ENCODE data around the gene LTBP2.
A peak's percentile ranks its signal among the peaks of the same experiment; 100 is the strongest.

The LTBP2 gene

DNA sequence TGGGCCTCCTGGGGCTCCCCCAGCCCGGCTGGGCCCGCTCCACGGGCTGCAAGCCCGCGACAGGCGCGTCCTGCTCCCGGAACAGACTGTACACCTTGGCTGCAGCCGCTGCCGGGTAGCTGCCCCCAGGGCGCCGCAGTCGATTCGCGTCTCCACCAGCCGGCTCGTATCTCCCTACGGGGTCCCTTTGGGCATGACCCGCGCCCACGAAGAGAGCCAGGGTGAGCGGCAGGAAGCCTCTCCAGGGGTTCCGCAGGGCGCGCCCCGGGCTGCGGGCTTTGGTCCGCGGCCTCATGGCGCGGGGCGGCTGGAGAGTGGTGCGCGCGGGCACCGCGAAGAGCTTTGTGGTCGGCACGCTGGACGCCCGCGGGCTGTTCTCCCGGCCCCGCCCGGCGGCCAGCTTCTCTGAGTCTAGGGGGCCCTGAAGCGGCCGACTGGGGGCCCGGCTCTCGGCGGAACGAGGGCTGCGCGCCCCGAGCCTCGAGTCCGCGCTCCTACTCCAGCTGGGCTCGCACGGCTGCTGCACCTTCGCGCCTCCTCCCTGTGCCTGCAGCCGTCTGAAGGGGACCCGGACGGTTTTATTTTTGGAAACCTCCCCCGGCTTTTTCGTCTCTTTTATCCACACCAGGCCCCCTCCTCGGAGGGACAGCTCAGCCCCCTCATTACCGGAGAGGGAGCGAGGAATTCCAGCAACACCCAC is at the start of gene LTBP2:
Gene LTBP2 (minus strand): TSS at position 588 of the 700 bp plus-strand sequence. CDS start 293 bp downstream, at position 295.
- no peak for DNase-seq

DNA sequence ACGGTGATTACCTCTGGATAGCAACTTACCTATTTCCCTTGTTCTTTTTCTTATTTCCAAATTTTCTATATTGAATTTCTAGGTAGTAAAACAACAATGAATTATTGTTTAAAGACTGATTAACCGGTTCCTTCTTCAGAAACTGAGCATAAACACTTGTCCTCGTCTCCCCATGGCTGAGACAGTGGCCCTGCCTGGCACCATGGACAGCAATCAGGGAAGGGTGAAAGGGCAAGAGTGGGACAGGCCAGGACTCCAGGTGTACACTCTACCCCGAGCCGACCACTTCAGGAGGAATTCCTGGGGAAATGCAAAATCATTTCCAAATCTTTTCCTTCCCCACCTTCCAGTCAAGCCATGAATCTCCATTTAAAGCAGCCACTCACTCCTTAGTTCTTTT is 48.8 kb upstream of the LTBP2 start:
- DNase-seq, result no peak

DNA sequence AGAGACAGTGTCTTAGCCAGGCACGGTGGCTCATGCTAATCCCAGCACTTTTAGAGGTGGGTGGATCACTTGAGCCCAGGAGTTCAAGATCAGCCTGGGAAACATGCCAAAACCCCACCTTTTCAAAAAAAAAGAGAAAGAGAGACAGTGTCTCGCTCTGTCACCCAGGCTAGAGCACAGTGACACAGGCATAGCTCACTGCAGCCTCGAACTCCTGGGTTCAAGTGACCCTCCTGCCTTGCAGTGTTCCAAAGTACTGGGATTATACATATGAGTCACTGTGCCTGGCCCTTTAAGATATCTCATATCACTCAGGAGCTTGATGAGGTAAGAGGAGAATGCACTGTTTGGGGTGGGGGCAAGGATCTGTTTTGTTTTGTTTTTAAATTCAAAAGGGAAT is 48.1 kb upstream of the LTBP2 start:
- no peak for DNase-seq

DNA sequence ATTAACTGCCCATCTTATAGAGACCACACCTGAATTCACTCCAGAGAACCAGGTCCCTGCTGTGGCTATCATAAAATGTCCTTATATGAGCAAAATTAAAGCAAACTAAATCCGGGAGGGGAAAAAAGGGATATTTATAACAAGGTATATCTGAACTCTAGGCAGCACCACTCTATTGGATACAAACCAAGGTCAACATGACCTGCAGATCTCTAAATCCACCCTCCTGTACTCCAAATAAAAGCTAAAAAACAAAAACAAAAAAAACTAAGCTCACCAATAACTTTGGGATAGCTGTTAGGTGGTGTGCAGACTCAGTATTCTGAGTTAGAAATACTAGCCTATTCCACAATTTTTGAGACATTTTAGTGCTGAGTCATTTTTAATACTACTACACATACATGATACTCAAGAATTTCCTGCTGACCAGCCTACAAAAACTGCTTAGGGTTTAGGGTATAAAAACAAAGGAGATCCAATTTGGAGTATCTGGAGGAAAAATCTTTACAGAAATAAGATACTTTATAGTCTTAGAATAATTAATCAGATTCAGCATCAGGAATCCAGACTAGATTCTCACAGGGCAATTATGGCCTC is 46.6 kb upstream of the LTBP2 start:
- DNase-seq, result no peak

DNA sequence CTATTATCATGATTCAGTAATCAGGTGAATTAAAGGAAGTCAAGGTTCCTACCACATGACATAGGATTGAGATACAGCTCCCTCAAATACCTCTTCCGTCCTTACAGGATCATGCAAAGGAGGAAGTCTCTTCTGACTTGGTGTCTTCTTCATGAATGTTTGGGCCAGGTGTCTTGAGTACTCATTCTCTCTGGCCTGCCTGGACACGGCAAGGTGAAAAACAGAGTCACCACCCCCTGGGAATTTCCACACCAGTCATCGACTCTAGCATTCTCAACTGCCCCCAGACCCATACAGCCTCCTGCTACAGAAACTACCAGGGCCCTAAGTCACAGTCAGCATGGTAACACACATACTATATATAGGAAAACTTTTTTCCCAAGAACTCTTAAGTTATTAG is 44.9 kb upstream of the LTBP2 start:
- no peak for DNase-seq

DNA sequence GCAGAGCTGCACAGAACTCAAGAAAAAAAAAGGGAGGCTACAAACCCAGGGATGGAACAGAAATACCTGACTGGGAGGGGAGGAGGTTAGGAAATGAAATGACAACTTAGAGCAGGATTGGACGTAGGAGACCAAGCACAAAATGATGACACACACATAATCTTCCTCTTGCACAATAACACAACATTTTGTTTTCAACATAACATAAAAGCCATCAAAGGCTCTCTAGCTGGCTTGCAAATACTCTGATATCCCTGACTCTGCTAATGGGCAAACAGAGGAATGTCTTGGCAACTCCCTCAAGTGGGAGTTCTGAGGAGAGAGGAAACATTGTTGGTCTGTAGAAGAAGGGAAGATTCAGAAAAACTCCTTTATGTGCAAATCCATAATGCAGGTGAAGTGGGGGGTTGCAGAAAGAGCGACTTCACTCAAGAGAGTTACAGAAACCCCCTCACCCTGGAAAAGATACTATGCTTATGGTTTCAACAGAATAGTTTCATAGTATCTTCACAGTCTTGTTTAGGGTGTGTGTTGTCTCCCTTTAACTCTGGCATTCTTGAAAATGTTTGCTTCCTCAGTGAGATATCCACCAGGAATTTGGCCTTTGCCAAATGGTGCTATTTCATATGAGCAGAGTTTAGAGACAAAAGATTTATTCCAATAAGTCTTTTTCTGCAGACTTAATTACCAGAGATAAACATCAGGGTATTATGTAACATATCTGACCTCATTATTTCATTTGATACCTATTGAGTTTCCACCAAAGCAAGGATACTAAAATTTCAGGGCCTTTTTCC is 43.8 kb upstream of the LTBP2 start:
- no peak for DNase-seq

DNA sequence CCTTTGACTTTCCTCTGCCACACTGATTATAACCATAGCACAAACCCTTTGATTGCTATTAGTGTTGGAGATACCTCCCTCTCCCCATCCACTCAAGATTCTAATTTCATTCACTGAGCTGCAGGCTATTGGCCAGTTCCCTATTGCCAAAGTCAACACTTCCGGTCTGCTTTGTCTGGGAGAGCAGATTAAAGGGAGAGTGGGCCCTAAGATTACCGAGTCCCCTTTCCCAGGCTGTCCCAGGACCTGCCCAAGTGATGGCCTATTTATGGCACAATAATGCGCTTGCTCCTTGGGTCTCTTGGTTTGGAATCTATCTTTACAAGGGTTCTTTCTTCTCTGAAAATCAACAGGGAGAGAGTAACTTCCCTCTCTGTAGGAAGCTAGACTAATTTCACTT is 42.9 kb upstream of the LTBP2 start:
- no peak for DNase-seq

DNA sequence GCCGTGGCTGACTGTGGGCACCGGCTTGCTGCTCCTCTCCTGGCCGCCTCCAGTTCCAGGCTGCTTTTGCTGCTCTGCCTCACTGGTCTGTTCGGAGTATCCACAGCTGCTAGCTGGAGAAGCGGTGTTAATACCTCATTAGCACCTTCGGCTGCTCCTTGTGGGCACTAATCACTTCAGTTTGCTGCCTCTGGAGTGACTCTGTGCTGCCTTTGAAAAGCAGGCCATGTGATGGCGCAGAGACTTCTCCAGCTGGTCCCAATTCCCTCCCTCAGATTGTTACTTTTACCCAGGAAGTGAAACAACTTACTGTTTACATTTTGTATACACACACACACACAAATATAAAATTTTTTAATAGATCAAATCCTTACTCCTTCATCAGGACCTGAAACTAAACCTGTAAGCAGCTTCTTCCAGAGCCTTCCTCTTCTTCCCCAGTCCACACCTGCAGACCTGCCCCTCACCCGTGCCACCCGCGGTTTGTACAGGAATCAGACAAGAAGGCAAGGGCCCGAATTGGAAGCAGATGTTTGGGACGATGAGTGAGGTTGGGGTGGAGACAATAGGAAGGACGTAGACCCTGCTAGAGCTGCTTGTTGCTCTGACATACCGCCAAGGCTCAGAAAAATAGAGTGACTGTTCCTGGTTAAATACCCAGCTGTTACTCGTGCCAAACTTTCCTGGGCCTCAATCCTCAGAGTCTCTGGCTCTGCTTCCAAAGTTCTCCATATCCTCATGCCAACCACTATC is 41.5 kb upstream of the LTBP2 start:
- DNase-seq, result no peak

DNA sequence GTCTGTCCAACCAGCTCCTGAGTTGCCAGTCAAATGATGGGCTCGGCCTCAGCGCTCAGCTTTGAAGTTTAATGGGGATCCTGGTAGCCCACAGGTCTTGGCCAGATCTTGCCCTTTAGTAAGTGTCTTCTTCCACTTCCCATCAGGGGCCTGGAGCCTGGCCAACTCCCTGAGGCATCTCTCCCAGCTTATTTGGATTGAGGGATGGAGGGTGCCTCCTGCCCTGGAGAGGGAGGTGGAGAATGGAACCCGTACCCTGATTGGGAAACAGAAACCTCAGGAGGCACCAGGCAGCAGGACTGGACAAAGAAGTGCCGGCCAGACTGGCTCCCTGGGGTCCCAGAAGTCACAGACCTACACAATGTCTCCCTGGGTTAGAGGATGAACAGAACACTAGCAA is 40.5 kb upstream of the LTBP2 start:
- DNase-seq, result peak; percentile 7

DNA sequence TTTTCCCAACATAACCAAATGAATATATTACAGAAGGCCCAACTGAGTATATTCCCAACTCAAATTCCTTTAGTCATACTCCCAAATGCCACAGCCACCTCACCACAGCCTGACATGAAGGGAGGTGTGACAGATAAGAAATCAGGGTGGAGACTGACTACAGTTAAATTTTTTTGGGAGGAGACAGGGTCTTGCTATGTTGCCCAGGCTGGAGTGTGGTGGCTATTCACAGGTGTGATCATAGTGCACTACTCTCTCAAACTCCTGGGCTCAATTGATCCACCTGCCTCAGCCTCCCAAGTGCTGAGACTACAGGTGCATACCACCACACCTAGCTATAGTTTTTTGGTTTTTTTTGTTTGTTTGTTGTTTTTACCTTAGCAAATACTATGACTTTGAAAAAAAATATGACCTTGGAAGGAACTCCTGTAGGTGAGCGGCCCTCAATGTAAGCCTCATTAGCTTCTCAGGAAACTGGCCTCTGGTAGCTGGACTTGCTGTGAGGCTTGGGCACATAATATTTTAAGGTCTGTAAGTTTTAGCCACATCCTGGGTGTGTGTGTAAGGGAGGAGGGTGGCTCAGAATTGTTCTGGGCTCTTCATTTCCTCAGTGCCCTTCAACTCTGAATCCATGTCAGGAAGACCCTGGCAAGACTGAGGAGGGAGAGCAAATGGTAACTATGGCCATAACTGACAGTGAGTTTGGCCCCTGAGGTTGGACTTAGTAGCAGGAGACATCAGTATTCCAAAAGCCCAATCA is 39.1 kb upstream of the LTBP2 start:
- DNase-seq, result no peak

DNA sequence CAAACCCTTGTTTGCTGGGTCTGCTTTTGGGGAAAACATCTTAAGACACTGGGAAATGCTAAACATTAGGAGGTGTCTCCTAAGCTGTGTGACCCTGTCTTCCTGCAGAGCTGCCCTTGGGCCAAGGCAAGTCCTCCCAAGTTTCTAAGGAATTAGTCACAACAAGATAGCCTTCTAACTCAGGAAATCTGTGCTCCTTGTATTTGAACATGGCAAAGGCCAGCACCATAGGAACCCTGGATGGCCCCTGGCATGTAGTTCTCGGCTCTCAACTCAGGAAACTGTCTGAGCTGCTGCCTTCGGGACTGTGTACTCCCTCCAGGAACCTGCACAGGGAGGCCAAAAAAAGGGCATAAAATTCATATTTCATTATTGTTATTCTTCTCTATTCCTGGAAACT is 37.6 kb upstream of the LTBP2 start:
- DNase-seq, result no peak

DNA sequence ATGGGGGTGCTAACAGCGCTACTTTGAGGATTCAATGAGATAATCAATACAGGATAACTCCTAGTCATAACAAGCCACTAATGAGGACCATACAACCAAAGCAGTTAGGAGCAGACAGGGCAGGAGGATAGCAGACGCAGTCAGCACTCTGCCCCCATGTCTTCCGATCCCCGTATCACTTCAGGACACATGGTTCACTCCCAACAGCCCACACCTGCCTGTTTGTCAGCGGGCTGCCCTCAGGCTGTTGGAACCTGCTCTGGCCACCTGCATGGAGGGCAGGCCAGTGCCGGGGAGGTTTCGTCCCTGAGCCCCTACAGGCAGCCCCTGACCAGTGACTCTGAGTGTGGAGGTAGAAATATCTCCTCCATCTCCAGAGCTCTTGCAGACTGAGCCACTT is 37.1 kb upstream of the LTBP2 start:
- no peak for DNase-seq

DNA sequence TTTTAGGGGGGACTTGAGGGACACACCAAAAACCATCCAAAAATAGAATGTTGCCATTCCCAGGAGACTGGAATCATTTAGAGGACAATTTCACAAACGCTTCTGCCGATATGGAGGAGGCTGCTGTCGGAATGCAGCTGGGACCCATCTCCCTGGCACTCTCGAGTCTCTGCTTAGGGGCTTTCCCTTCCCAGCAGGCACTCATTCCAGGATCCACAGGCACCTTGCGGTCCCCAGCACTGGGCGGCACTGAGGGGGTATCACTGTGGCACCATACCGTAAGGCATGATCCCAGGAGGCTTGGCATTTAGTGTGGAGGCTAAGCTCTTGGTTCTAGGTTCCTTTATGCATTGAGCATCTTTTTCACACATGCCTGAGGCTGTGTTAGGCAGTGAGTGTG is 36.6 kb upstream of the LTBP2 start:
- DNase-seq, result no peak

DNA sequence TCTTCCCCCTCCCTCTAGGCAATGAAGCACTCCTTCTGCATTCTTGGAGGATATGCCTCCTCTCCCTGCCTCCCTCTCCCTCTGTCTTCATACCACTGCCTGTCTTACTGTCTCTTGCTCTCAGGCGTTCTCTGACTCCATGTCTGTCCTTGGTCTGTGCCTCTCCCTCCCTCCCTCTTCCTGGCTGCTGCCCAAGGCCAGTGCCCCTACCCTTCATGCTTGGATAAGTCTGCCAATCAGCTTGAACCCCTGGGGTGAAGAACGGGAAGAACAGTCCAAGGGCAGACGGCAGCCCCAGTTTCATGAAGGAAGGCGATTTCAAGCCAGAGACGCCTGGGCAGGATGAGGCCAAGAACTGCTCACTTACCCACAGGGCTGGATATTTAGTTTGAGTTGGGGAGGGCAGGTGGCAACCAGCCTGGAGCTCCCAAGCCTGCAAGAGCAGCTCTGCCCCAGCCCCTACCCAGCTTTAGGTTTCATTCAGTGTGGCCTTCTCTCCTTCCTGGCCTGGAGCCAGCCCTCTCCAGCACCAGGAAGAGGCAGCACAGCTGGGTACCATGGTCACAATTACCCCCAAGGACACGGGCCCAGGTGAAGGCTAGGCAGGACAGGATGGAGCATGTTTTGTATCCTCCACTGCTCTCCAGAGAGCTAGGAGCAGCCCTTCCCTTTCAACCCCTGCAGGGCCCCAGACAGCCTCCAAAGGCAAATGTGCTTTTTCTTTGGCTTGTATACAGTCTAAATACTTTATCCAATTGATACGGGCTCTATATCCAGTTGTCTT is 35.8 kb upstream of the LTBP2 start:
- no peak for DNase-seq

DNA sequence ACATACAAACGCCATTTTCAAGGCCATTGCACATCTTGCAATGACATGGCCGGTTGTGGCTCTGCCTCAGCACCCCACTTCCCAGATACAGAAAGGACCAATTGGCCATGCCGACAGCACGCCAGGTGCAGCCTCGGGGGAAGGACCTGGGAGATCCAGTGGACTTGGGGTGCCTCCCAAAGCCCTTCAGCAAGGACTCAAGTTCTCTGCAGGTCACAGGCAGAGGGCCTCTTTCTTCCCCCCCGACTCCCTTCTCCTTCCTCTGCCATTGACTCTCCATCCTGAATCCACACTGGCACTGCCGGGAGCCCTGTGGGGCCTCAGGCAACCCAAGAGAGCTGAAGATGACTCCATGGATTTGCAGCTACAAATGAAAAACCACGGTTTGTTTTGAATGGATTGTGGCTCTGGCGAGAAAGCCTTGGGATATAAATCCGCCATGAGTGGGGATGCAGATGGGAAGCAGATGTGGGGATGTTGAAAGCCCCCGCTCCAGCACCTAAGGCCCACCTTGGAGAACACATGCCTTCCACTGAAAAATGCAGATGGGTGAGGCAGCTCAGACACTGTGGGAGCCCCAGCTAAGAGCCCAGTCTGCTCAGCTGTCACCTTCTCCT is 35.1 kb upstream of the LTBP2 start:
- DNase-seq, result no peak

DNA sequence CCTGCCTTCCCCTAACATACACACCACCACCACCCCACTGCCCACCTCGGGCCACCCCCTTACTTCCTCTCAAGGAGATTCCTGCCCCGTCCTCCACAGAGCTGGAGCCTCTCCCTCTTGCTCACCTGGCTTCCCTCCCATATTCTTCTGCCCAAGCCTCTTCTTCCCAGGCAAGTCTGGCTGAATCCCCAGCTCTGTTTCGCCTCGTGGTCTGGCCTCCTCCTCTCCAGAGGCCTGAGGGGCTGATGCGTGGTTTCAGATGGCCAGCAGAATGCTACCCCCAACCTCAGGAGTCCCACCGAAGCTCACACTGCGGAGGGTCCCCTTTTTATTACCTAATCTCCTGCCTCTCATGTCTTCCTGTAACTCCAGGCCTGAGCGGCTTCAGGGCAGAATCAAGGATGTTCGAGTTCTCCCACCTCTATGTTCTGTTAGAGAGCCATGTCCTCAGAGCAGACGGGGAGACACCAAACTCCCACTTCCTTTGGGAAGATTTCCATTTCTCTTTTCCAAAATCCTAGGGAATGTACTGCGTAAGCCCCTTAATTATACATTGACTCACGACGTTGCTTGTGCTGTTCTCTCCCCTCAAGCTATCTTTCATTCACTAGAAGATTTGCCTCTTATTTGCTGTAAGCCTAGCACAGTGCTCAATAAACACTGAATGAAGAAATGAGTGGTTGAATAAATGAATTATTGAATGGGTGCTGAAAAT is 33.9 kb upstream of the LTBP2 start:
- no peak for DNase-seq

DNA sequence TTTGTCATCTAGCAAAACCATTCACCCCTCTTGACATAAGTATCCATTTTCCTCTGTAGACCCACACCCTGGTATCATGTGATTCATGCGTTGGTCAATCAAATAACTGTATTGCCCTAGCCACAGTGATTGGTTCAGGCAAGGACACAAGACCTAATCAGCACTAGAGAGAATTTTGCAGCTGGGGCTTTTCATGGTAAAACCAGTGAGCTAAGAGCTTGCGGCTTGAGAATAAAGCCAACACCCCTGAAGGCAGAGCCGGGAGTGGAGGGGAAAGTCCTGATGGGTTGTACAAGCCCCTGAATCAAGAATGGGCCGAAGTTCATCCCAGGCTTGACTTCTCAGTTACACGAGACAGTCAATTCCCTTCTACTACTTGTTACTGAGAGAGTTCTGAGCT is 33.2 kb upstream of the LTBP2 start:
- DNase-seq, result no peak

DNA sequence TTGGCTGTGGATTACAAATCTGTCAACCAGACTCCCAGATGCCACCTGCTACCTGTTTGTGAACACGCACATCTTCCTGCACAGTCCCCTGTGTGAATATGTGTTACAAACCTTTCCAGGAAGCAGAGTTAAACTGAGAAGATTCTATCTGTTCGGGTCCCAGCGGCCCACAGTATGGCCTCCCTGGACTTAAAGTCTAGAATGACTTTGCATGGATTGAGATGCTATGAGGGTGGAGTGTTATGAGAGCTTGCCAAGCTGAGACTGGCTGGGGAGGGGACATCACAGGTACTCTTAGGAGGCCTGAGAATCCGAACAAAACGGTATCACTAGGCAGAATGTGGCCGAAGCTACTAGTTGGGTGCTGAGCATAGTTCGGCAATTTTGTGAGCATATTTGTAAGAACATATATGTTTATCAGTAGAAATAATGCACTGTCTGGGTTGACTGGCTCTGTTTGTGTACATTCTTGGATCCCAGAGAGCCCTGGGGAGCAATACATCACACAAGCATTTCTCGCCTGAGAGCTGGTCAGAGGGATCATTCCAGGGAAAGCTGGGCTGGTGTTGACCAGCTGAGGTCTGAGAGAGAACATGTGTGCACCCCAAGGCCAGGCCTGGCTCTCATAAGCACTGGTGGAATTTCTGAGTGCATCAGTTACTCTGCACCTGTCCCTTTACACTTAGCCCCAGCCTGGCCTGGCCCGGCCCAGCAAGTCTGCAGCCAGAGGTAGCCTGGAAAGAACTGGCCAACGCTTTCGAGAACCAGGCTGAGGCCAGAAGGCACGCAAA is 29.8 kb upstream of the LTBP2 start:
- no peak for DNase-seq

DNA sequence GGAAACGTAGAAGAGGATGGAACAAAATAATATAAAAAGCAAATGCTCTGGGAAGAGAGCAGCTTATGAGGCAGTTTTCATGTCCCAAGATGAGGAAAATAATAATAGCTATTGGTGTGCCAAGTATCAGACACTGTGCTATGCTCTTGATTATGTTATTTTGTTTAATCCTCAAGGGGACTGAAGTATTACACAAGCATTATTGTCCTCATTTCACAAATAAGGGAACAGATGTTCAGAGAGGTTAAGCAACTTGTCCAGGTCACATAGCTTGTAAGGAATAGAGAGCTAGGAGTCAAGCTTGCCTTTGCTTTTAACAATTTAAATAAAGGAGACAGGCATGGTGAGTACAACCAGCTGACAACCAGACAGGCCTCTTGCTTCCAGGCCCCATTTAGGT is 26.9 kb upstream of the LTBP2 start:
- DNase-seq, result no peak

DNA sequence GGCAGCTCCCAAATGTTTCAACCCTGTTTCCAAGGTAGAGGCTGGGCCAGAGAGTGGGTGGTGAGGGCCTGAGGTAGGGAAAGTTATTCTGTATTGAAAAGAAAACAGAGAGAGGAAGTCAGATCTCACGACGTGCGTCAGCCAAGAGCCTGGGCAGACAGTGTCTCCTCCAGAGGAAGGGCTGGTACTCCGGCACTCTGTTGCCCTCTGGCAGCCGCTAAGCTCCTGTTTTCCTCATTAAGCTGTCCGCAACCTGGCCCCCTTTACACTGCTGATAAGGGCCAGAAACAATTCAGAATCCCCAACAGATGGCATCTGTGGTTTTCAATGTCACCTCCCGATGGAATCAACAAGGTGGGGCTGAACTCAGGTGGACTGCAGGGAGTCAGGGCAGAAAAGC is 26.0 kb upstream of the LTBP2 start:
- no peak for DNase-seq
